T-helper 22 cell (primary cell): ENCODE results near the gene GRK6.

Source experiments
- DNase-seq: peaks from one replicate; pipeline ENCODE4 v3.0.0-alpha.2; 2020; ENCODE audit warnings: low read depth

GRK6 gene

GRCh38 chr5:177426566-177427210, at the start of gene GRK6:
GRK6 (plus strand) TSS chr5:177426676; CDS start chr5:177426846, 170 bp downstream.
- DNase-seq: peak; percentile 58

- DNase-seq: no peak
Observed at GRCh38 chr5:177377851-177378776, 48.4 kb upstream of the GRK6 start.

DNA sequence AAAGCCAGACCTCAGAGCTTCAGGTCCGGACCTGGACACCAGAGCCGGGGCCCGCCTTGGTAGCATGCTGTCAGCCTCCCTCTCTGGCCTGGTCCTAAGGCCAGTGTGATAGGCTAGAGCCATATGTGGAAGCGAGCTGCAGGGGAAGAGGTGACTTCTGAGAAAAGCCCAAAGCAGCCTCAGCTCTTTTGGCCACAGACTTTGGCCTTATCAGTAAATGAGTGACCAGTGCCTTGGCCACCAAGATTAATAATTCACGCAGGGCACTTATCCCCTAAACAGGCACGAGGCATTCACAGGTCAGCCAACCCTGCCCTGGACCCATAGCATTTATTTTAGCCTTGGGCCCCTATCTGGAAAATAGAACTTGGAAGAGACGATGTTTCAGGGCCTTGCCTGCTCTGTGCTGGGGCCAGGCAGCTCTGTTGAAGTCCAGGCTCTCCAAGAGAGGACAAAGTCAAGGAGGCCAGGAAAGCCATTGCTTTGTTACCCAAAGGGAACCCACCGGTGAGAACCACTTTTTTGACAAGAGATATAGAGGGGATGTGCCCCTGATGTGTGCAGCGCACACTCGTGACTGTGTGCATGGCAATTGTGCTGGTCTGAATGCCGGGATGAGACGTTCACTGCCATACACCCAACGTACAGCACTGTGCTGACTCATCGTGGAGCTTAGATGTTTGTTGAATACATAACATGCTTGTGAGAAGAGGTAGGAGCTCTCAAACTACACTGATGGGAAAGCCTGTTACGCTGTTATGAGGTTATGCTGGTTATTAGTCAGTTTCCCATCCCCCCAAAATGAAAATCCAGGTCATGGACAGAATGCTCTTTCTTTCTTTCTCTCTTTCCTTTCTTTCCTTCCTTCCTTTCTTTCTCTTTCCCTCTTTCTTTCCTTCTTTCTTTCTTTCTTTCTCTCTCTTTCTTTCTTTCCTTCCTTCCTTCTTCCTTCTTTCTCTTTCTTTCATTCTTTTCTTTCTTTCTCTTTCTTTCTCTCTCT, 47.3 kb upstream of the GRK6 start:
- DNase-seq: no peak

DNA sequence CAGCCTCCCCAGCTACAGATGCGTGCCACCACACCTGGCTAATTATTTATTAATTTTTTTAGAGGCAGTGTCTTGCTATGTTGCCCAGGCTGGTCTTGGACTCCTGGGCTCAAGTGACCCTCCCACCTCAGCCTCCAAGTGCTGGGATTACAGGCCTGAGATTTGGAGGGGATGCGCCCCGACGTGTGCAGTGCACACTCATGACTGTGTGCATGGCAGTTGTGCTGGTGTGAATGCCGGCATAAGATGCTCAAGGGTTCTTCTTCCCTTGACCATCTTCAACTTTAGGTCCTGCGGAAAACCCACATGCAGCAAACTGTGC, 45.7 kb upstream of the GRK6 start:
- DNase-seq: no peak

GRCh38 chr5:177382423-177383029, 44.0 kb upstream of the GRK6 start:
- DNase-seq: no peak

DNA sequence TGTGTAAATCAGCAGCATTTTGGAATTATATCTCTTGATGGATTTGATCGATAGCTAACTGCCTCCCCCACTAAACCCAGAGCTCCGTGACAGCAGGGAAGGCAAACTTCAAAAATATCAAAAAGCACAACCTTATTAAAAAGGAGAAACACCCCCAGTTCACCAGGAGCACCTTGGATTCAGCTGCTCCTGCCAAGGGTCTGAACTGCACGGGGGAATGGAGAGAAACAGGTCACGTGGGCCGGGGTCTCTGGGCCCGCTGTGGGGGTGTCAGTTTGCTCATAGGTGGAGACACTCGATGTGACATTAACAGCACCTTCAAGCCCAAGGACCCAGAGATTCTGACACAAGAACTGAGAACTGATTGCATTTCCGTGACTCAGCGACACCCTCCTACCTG, 43.3 kb upstream of the GRK6 start:
- DNase-seq: no peak

DNA sequence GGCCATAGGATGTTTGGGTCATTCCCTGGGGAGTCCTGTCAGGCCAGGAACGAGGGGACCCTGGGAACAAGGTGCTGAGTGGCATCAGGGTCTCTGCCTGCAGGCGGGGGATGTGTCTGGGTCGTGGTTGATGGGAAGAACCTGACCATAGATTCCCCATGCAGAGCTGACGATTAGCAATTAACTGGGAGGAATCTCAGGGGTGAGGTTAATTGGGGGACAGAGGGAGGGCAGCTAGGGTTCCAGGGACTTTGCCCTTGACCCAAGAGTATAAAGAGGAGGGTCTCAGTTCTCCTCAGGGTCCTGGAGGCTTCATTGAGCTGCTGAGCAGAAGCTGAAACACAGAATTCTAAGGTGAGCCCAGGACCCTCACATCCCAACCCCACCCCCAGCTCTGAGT, 42.3 kb upstream of the GRK6 start, which contains the start of gene SLC34A1:
SLC34A1 (plus strand) TSS at position 301 of the 400 bp plus-strand sequence. CDS start 1,308 bp downstream, outside the sequence.
- no peak for DNase-seq

- DNase-seq: no peak
Observed at GRCh38 chr5:177385720-177386119, 40.8 kb upstream of the GRK6 start.

- DNase-seq: no peak
Observed at GRCh38 chr5:177386542-177386941, 39.9 kb upstream of the GRK6 start.

DNA sequence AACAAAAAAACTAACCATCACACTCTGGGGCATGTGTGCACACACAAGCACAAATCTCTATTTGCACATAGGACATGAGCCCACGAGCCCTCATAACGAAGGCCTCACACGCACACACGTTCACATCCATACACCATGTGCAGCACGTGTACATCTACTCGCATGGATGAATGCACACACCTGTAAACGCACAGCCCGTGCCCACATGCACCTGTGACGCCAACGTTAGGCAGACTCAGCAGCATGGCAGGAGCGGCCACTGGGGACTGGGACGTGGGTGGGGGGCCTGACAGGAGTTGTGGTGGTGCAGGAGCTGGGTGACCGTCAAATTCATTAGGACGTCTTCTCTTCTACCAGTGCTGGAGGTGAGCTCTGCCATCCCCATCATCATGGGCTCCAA, 39.1 kb upstream of the GRK6 start:
- no peak for DNase-seq

DNA sequence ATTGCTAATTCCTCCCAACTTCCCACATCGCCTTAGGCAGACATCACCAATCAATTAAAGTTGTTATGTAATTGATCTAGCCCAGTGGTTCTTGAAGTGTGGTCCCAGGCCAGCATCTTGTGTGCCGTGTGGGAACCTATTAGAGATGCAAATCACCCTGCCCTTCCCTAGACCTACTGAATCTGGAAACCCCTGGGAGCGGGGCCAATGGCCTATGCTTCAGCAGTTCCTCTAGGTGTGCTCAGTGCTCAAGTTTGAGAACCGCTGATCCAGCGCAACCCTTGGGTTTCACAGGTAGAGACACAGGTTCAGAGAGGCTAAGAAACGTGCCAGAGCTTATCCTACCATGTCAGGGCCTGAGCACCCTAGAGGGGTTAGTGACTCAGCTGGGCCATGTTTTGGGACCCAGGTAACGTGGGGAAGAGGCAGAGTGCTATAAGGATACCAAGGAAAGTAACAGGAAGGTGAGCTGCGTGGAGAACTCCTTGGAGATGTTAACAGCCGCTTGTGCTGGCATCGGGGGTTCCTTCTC, 37.9 kb upstream of the GRK6 start:
- DNase-seq: no peak

DNA sequence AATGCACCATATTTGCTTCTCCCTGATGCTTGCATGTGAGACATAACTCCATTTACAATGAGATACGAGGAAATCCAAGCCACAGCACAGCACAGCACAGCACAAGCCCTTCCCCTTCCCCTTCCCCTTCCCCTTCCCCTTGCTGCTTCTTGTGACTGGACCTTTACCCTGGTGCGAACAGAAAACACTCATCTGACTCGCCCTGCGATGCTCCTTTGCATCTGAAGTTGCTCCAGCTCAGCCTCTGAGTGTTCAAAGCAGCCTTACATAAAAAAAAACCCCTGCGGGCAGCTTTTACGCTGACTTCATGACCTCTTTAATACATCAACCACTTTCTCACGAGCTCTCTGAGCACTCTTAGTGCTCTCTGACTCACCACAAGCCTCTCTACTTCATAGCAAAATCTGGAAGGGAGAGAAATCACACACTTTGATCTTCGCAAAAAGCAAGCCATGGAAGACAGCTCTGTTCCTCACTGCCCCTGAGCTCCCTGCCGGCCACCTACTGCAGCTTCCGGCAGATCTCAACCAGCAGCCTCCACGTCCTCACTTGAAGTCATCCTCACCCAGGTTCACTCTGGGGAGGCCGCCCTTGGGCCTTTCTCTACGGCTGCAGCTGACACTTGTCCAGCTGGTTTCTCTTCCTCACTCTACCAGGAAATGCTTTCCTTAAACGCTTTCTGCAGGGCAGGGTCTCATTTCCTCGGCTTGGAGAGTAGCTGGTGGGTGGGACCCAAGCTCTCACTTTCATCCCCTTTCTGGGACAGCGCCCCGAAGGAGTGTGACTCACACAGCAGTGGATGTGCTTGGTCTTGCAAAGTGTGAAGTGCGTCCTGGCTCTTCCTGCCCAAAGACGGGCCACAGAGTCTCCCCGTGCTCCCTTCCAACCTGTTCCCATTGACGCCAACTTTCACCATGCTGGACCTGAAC, 37.0 kb upstream of the GRK6 start:
- DNase-seq: peak; percentile 70

GRCh38 chr5:177390363-177391300, 35.8 kb upstream of the GRK6 start:
- peak; percentile 72 for DNase-seq

- DNase-seq: no peak
Observed at GRCh38 chr5:177392765-177393164, 33.7 kb upstream of the GRK6 start.

GRCh38 chr5:177393206-177393765, 33.2 kb upstream of the GRK6 start:
- no peak for DNase-seq

GRCh38 chr5:177393990-177394389, 32.5 kb upstream of the GRK6 start:
- no peak for DNase-seq

GRCh38 chr5:177396078-177396477, 30.4 kb upstream of the GRK6 start:
- no peak for DNase-seq

DNA sequence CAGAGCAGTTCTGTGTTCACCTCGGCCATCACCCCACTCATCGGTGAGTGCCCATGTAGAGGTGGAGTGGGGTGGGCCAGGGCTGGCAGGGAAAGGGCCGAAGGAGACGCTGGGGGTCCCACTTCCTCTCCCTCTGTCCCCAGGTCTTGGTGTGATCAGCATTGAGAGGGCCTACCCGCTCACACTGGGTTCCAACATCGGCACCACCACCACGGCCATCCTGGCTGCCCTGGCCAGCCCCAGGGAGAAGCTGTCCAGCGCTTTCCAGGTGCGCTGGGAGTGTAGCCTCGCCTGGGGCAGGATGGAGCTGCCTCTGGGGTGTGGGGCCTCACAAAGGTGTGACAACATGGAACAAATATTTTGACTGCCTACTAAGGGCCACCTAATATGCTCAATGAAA, 29.7 kb upstream of the GRK6 start:
- no peak for DNase-seq

DNA sequence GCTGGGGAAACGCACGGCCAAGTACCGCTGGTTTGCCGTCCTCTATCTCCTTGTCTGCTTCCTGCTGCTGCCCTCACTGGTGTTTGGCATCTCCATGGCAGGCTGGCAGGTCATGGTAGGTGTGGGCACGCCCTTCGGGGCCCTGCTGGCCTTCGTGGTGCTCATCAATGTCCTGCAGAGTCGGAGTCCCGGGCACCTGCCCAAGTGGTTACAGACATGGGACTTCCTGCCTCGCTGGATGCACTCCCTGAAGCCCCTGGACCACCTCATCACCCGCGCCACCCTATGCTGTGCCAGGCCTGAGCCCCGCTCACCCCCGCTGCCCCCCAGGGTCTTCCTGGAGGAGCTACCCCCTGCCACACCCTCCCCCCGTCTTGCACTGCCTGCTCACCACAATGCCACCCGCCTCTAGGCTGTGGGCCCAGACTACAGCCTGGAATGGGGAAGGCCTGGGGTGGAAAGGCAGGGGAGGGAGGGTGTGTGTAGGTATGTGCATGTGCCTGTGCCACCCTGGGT, 28.5 kb upstream of the GRK6 start:
- no peak for DNase-seq
